Measurements from ENCODE around the gene WRNIP1.

Gene WRNIP1

DNA sequence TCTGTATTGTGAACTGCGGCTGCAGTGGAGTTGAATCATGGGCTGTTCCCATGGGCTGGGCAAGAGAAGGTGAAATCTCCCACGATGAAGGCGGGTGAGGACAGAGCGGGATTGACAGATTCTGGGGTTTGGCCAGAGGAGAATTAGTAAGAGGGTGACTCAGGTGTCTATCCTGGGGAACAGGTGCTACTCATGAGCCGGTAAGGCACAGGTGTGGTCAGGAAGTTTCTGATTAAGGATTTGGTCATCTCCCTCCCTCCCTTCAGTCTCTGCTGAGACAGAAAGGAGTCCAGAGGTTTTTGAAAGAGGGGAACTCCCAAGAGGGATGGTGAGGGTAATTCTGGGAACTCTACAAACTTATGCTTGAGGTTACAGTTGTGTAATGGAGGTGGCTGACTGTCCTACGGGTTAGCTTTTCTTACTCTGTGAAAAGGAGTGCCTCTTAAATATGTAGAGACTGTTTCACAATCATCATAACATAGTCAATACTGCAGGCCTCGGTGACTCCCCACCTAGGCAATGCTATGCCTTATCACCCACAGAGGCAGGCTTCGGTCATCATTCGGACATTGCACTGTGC lies 45.0 kb downstream of the WRNIP1 start:
- DNase-seq, result no peak

DNA sequence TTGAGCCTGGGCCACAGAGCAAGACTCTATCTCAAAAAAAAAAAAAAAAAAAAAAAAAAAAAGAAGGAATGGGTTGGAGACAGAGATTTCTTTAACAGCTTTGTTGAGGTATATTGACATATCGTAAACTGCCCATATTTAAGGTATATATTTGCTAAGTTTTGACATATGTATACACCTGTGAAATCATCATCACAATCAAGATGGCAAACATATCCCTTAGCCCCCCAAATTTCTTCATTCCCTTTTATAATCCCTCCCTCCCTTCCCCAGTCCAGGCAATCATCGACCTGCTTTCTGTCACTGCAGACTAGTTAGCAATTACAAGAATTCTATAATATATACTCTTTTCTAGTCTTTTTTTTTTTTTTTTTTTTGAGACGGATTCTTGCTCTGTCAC lies 47.5 kb downstream of the WRNIP1 start:
- DNase-seq, result no peak

DNA sequence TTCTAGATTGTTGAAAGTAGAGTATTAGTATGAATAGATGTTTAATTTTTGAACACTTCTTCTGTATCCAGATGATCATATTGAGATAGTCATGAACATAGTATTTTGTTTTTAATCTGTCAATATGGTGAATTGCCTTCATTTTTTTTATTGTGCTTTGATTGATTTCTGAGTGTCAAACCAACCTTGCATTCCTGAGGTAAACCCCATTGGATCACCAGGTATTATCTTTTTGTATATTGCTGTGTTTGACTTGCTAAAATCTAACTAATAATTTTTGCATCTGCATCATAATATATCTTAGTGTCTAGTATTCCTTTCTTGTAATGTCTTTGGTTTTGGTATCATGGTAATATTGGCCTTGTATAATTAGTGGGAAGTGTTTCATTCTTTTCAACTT lies 51.0 kb downstream of the WRNIP1 start:
- no peak for DNase-seq

DNA sequence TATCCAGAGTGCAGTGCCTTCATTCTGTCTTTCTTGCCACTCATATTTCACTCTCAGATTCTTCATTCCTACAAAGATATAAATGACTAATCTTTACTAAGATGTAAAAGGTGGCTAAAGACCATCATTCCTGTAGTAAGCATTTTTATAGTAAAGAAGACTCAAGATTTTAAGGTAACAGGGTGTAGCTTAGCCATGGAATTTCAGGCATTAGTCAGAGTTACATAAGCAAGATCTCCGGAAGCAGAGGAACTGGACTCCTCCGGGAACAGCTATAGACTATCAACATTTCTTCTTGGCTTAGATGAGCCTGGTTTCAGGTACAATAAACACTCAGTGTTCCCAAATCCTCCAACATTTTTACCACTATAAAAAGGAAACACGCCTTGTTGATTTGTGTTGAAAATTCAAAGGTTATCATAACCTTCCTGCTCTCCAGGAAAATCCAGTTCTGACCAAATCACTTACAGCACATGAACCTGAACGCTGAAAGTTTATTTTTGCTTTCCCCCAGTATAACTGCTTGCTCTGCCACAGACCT lies 52.8 kb downstream of the WRNIP1 start:
- no peak for DNase-seq

DNA sequence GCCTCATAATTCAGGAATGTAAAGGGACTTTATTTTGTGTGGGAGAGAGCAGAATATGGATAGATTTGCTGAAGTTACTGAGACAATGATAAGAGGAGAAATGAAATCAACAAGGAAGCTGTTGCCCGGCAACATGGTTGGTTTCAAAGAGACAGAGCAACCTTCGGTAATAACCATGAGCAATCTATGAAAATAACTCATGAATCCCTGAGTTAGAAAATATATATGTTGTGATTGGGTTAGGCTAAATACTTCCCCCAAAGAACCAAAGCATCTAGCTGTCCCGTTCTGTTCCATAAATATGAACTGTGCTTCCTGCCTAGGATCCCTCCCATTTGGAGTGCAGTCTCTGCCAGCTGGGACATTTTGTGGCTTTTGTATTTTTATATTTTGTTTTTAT lies 53.4 kb downstream of the WRNIP1 start:
- no peak for DNase-seq

DNA sequence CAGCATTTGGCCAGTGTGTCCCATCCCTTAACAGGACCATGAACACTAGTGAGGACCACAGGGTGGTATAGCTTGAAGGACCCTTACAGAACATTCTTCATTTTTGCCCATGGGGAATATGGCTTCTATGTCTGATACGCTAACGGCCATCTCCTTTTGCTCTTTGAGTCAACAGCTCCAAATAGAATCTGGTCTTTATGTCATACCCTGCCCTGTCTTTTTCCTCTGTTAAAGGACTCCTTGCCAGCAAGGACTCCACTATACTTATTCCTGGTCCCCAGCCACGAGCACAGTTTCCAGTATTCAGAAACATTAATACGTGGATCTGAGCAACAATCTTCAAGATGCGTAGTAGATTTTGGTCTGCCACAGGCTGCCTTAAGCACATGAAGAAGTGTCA lies 53.9 kb downstream of the WRNIP1 start:
- DNase-seq, result no peak

DNA sequence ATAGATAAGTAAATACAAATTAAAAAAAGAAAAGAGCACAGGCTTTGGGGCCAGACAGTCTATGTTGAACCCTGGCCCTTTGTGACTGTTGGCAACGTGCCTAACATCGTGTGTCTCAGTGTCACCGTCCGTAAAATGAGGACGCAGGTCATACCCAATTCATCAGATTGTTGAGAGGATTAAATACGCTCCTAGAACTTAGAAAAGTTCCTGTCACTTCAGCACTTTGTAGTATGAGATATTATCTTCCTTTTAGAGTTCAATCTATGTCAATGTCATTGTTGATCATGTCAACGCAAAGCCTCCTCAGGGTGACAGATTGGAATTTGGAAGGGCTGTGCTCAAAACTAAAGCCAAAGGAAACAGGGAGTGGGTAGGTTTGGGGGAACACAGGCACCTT lies 54.8 kb downstream of the WRNIP1 start:
- no peak for DNase-seq

DNA sequence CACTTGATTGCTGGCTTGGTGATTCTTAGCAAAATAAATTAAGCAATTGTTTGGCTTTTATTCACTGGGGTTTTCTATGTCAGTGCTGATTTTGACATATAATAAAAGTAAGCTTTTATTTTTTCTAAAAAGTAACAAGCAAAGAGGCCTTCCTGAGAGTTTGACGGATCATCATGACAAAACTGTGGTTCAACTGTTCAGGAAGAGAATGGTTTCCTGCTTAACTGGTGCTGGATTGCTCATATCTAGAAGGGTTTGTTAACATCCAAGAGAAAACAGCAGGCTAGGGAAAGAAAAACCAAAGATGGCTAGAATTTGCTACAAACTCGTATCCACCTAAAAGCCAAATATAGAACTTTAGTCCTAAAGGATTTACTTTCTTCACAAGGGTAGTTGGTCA lies 55.2 kb downstream of the WRNIP1 start:
- no peak for DNase-seq

DNA sequence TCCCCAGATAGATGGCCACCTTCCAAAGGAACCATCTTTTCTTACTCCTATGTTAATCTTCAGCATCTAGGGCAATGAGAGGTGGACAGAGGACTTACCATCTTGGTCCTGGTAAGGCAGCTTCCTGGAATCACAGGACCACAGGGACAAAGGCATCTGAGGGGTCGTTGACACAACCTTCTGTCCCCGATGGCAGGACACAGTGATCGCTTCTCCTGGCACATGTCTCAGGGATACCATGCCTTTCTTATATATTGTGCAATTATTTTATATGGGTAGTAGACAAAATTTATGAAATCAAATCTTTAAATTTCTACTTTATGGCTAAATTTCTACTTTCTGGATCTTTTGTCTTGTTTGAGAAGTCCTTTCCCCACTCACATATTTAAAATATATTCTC lies 56.4 kb downstream of the WRNIP1 start:
- DNase-seq, result no peak

DNA sequence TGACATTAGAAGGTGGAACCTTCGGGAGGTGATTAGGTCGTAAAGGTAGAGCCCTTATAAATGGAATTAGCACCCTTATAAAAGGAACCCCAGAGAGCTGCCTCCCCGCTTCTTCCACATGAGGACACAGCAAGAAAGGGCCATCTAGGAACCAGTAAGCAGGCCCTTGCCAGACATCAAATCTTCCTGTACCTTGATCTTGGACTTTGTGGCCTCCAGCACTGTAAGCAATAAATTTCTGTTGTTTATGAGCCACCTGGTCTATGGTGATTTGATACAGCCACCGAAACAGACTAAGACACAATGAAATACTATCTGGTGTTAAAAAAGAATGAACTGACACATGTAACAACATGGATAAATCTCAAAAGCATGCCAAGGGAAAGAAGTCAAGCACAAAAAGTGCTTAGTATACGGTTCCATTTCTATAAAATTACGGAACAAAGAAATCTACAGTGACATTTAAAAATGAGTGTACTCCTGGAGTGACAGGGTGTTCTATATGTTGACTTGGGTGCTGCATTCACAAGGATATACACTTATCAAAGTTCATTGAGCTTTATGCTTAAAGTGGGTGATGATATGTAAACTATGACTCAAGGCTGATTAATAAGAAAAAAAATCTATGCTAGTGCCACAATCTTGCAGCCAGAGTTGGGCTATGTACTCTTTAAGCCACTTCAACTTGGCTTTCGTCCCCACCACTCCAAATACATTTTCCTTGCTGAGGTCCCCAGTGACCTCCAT lies 58.1 kb downstream of the WRNIP1 start:
- no peak for DNase-seq

DNA sequence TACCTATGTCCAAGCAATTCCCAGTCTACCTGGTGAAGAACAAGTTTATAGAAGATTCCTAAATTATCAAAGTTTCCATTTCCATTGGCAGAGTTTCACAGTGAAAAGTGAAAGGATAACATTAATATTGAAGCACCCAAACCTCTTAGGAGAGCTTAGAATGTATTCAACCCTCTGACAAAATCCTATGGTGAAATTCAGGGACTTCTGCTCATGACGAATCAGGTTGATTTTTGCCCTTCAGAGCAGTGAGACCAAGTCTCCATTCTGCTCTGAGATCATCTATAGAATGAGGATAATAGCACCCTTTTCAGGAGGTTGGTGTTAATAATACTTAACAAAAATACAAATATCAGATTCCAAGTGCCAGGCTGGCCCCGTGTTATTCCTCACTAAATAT lies 60.9 kb downstream of the WRNIP1 start:
- no peak for DNase-seq

DNA sequence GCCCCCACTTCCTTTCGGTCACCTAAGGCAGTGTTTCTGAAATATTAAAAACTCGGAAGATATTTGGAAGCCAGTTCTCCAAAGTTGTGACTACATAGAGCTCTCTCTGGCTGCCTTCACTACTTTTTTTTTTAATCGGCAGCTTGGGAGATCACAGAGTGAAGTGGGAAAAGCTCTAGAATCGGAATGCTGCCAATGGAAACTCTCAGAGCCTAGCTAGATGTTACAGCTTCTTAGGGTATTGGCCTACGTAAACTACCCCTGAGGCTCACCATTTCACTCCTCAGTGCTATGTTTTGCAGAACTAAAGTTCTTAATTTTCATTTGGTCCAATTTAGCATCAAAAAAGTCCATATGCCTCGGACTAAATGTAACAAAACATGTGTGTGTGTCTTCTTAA lies 61.9 kb downstream of the WRNIP1 start:
- DNase-seq, result no peak

DNA sequence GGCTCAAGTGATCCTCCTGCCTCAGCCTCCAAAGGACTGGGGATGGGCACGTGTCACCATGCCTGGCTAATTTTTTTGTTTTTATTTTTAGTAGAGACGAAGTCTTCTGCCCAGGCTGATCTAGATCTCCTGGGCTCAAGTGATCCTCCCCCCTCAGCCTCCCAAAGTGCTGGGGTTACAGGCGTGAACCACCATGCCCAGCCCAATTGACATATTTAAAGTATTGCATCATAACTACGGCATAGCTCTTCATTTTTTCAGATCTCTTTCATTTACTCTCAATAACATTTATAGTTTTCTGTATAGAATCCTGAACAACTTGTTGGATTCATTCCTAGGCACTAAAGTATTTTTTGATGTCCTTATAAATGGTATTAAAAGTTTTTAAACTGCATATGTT lies 63.4 kb downstream of the WRNIP1 start:
- no peak for DNase-seq

DNA sequence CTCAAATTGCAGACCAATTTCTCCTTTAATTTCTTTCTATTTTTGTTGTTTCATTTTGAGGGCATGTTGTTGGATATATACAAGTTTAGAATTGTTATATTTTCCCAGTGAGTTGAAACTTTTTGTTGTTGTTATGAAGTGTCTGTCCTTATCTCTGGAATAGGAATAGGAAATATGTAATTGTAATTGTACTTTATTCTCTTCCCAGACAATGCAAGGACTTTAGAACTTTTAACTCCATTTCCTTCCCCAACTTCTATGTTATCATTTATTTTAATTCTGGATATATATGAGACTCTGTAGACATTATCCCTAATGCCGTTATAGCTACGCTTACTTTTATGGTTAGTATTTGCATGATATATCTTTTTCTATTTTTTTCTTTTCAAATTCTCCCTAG lies 64.1 kb downstream of the WRNIP1 start:
- no peak for DNase-seq

DNA sequence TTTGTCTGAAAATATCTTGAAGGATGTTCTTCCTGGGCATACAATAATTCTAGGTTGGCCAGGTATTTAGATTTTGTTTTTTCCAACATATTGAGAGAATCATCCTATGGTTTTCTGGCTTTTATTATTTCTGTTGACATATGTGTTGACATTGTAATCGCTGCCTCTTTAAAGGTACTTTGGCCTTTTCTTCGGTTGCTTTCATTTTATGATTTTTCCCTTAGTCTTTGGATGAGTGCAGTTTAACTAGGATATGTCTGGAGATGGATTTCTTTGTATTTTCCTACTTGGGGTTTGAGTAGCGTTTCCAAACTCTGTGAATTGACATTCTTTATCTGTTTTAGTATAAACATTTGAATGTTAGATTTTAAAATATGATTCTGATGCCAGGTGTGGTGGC lies 65.0 kb downstream of the WRNIP1 start:
- DNase-seq, result no peak

DNA sequence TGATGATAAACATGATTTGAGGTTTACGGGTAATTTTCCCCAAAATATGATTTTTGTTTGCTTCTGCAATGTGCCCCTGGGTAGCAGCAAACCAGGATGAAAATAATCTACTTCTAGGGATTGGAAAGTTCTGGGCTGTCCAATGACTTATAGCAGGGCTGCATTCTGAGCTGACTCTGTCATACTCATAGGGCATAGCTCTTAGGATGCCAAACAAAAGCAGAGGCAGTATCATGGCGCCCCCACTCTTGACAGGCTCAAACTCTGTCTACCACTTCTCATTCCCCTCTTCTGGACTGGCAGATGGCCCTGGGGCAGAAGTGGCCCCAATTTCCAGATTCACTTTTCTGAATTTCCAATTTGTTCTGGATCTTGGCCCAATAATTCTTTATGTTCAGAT lies 66.2 kb downstream of the WRNIP1 start:
- no peak for DNase-seq

DNA sequence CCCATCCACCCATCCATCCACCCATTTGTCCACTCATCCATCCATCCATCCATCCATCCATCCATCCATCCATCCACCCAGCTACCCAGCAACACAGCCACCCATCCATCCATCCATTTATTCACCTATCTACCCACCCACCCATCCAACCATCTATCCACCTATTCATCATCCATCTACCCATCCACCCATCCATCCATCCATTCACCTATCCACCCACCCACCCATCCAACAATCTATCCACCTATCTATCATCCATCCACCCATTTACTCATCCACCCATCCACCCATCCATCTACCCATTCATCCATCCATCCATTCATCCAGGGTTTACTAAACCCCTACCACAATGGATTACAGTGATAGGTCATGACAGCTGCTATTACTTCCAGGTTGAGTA lies 69.1 kb downstream of the WRNIP1 start:
- DNase-seq, result no peak
